GM21423 (cell line): Measurements from ENCODE around the gene LHX4.

ENCODE experiments used
- ATAC-seq: cut with Tn5 transposase; IDR thresholded peaks from one replicate; pipeline ENCODE4 v1.9.1; 2021; ENCODE audit warnings: mild to moderate bottlenecking, moderate library complexity; ENCODE audit not compliant: unreplicated experiment

The LHX4 gene

DNA sequence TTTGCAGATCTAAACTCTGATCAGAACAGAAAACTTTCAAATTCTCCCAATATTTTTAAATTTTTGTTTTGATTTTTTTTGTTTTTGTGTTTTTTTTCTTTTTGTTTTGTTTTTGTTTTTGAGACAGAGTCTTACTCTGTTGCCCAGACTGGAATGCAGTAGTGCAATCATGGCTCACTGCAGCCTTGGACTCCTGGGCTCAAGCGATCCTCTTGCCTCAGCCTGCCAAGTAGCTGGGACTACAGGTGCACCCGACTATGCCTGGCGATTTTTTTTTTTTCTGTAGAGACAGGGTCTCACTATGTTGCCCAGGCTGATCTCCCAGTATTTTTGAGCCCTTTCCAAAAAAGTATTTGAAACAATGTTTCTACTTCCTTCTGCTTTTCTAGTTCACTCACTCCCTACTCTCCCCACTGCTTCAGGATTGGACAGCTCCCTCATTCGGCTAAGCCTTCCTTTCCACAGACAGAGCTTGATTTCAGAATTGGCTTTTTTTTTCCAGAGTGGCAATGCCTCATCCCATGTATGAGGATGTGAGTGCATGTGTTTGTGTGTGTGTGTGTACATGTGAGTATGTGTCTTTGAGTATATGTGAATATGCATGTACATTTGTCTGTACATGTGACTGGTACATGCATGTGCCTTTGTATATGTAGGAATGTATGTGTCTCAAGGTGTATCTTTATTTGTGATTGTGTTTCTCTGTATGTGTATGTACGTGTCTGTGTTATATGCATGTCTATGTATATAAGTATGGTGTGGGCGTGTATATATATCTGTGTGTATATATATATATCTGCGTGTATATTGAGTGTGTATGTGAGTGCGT is 11.9 kb downstream of the LHX4 start:
- ATAC-seq, result no peak

DNA sequence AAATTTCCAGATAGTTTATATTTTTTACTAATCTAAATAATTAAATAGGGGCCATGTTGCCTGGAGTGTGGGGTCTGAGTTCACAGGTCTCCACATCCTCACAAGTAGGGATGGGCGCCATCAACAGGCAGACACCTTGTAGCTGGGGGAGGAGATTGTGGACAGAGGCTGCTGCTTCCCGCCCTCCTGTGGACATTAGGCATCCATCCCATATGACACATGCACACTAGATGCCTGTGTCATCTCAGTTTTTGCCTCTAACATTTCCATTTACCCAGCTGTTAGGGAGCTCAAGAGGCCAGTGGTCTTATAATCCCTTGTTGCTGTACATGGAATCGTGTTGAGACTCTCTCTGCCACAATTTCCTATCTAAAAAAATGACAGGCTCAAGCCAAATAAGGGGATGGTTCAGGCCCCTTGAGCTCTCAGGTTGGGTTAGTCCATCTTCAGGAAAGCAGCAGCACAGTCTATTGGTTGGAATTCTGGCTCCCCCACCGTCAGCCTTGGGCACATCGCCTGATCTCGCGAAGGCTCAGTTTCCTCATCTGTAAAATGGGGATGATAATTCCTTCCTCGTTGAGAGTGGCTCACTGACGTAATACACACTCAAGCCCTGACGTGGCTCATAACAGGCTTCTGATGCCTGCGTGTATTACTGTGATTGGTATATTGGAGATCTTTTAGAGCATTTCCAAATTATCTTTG is 13.6 kb downstream of the LHX4 start:
- no peak for ATAC-seq

DNA sequence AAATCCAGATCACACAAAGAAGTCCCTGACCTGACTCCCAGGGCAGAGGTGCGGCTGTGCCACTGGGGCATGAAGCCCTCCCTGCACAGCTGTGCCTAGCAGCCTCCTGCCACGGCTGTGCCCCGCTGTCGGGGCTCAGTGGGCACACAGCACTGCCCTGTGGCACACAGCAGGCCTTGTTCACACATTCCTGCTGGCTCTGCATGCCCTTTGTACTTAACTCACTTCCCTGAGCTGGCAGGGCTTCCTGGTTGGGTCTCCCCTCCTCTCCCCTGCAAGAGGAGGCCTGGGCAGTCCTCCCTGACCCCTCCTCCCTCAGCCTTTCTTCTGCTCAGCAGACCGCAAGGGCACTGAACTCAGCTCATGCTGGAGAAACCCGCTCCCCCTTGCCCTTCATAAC is 14.8 kb downstream of the LHX4 start:
- no peak for ATAC-seq

DNA sequence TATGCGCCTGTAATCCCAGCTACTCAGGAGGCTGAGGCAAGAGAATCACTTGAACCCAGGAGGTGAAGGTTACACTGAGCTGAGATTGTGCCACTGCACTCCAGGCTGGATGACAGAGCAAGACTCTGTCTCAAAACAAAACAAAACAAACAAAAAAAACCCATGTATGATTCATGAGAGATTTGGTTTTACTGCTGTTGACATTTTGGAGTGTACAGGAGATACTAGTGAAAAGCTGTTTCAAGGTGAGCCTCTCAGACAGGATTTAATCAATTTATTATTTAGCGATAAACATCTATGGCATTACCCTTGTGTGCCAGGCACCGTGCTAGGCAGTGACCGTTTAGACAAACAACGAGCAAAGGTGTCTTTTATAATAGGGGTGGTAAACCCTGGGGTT is 16.5 kb downstream of the LHX4 start:
- ATAC-seq, result no peak

GRCh38 chr1:180247061-180247460 is 17.0 kb downstream of the LHX4 start:
- no peak for ATAC-seq

- ATAC-seq, result no peak
Observed at GRCh38 chr1:180247580-180247979, 17.5 kb downstream of the LHX4 start.

DNA sequence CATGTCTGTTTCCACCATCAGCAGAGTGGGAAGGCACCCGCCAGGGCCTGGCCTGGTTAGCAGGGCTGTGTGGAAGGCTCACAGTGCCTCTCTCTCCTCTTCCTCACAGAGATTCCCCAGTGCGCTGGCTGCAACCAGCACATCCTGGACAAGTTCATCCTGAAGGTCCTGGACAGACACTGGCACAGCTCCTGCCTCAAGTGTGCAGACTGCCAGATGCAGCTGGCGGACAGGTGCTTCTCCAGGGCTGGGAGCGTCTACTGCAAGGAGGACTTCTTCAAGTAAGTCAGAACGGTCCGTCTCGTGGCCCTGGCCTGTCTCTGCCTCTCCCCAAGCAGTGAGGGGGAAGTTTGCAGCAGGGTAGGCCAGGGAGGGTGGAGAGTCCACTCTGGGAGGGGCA is 18.1 kb downstream of the LHX4 start:
- no peak for ATAC-seq

GRCh38 chr1:180248731-180249681 is 18.9 kb downstream of the LHX4 start:
- ATAC-seq, result no peak

DNA sequence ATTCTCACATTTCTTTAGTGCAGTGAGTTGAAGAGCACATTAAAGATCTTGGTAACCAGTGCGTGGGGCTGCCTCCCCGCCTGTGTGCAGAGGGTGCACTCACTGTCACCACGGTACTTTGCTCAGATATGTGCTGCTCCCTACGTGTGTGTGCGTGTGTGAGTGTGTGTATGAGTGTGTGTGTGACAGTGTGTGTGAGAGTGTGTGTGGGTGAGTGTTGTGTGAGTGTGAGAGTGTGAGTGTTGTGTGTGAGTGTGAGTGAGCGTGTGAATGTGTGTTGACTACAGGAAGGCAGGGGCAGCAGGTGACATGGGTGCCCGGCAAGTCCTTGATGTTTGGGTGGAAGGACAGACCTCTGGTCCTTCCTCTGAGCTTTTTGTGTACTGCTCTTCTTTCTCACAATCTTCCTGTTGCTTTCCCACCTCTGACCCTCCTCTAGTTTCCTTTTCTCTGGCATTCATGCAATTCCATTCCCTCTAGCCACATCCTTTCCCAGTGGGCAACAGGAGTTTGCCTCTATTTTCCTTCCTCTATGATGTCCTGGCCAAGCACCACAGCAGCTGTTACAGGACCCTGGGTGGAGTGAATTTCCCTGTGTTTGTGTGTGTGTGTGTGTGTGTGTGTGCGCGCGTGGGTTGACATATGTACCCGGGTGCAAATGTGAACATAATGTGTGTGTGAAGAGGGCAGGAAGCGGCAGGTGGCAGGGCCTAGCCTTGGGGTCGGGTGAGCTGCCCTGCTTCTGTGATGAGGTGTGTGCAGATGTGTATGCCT is 19.8 kb downstream of the LHX4 start:
- no peak for ATAC-seq

GRCh38 chr1:180250499-180250770 is 20.4 kb downstream of the LHX4 start:
- ATAC-seq, result no peak

GRCh38 chr1:180250883-180251509 is 20.9 kb downstream of the LHX4 start:
- ATAC-seq, result no peak

- no peak for ATAC-seq
Observed at GRCh38 chr1:180251526-180252305, 21.7 kb downstream of the LHX4 start.

DNA sequence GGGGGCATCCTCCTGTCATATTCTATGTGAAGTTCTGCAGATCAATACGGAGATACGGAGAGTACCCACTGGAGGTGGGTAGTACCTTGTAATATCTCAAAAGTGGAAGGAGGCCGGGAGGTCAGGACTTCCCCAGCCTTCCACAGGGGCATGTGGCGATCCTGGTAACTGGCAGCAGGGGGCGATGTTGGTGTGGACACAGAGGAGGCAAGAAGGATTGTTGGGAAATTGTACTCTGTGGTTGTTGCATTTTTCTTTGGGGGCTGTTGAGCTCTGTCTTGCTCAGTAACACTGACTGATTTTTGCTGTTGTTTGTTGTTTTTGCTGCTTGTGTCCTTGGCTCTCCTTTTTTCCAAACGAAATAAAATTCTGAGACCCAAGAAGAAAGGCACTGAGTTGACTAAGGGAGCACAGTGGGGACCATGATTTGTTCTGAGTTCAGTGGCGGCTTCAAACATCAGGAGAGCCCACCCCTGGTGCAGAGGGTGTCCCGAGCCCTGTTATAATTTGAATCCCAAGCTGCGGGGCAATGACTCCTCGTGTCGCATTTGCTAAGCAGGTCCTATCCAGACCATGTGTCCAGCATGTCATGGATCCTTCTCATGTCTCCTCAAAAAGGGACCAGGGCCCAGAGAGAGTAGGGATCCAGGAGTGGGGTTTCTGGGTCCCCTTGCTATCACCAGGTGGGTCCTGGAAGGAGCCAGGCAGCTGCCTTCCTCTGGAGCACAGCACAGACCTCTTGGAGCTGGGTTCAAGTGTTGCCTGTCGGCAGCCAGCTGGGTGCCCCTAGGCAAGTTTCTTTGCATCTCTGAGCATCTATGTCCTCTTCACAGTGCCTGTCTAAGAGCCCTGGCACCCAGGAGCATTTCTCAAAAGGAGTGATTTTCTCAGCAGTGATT is 22.8 kb downstream of the LHX4 start:
- peak; percentile 58 for ATAC-seq

GRCh38 chr1:180253585-180254495 is 23.8 kb downstream of the LHX4 start:
- no peak for ATAC-seq

- ATAC-seq, result no peak
Observed at GRCh38 chr1:180254496-180254819, 24.4 kb downstream of the LHX4 start.

- no peak for ATAC-seq
Observed at GRCh38 chr1:180254854-180255253, 24.8 kb downstream of the LHX4 start.

GRCh38 chr1:180255536-180256340 is 25.7 kb downstream of the LHX4 start:
- ATAC-seq, result no peak
